COLO668 (cell line): ENCODE results near the gene PRR14.

Source experiments
- DNase-seq: peaks from one replicate; lab custom pipeline; 2025; ENCODE audit not compliant: unreplicated experiment; lab: John Stamatoyannopoulos, UW

Gene PRR14

DNA sequence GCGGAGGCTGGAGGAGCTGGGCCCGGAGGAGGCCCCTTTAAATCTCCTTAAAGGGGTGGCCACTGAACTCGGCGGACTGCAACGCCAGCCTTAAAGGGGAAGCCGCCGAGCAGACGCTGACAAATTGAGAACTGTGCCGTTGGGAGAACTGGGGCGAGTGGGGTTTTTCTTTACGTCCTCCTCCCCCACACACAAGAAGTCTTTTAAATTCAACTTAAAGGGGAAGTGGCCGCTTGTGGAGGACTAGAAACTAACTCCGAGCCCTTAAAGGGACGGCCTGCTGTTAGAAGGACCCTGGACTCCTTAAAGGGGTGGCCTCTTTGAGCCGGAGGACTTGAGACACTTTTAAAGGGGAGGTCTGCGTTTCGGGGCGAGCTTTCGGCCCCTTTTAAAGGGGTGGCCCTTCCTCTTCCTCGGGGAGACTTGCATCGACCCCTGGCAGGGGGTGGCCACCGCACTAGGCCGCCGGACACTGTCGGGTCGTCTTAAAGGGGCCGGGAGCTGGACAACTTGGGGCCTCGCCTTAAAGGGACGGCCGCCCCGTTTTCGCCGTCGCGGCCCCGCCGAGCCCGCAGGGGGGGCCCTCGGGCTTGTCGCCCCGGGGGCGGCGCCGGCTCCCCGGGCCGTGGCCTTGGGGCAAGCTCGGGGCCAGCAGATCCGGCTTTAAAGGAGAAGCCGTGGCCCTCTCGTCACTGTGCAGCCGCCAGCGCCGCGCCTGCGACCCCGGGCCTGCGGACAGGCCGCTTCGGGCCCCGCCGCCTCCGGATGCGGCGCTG lies 8.2 kb downstream of the PRR14 start:
- DNase-seq = peak; percentile 87

DNA sequence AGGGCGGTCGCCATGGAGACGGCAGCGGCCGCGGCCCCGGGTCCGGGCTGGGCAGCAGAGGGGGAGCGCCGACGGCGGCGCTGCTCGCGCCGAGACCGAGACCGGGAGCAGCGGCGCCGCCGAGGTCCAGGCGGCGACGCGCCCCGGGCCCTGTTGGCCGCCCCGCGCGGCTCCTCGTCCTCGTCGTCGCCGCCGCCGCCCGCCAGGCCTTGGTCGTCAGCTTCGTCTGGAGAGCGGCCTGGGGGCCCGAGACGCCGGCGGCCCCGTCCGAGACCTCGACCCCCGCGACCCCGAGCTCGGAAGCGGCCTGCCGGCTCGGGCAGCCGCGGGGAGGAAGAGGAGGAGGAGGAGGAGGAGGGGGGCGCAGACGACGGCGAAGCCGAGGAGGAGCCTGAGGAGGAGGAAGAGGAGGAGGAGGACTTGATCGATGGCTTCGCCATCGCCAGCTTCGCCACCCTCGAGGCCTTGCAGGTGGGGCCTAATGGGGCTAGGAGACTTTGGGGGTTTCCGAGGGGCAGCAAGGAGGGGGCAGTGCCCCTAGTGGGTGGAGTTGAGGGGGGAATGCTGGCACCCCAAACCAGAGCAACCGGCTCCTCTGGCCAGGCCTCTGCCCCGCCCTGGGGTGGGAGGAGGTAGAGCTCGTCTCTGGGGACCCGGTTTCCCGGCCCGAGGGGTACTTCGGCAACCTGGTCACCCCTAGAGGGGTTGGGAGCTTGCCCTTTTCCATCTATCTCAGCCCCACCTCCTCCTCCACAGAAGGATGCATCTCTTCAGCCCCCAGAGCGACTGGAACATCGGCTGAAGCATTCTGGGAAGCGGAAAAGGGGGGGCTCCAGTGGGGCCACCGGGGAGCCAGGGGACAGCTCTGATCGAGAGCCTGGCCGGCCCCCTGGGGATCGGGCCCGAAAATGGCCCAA lies 9.0 kb downstream of the PRR14 start:
- DNase-seq = no peak

DNA sequence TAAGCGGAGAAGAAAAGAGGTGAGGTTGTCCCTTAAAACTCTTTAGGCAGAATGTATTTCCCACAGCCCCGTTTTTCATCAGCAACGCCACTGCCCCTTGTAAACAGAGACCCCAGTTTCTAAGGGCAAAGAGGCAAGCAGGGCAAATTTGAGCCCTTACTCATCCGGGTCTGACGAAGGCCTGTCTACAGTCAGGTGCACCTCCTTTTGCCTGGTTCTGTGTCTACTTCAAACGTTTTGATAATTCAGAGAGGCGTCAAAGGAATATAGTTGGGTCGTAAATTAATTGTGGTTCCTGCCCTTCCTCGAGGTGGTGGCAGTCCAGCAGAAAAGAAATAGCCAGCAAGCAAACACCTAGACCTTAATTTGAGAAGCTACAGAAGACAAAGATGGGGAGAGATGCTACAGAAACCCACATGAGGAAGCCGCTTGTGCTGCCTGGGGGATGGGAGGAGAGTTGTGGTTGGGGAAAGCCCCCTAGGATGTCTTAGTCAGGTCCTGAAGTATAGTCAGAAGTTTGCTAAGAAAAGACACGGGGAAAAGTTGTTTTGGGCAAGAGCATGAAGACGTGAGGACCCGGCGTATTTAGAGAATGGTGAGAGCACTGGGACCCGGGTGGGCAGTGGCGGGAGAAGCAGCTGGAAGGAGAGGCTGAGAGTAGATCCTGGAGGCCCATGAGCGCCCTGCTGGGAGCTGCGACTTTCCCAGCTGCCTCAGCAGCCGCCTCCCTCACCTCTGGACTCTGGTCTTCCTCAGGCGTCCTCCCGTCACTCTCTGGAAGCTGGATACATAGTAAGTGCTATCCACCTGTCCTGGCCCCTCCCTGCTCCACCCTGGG lies 9.9 kb downstream of the PRR14 start:
- DNase-seq = peak; percentile 10

DNA sequence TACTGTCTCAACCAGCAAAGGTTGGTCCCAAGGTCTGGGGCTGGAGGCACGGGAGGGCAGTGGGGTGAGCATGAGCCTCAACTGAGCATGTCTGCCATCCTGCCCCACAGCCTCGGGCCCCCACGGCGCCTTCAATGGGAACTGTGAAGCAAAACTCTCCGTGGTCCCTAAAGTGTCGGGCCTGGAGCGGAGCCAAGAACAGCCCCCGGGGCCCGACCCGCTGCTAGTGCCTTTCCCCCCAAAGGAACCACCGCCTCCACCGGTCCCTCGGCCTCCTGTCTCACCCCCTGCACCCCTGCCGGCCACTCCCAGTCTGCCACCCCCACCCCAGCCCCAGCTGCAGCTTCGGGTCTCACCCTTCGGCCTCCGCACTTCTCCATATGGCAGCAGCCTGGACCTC lies 11.7 kb downstream of the PRR14 start:
- DNase-seq = no peak

DNA sequence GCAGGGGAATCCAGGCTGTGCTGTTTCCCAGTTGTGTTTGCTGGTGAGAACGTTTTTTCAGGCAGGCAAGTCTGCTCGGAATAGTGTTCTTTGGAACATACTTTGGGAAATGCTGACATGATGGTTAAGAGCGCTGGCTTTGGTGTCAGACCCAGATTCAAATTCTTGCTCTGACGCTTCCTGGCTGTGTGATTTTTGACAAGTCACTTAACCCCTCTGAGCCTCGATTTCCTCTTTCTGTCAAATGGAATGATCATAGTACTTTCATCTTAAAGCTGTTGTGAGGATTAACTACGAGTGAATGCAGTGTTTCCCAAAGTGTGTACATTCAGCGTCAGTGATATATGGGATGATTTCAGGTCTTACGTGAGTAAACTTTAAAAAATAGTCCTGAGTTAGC lies 12.3 kb downstream of the PRR14 start:
- DNase-seq = no peak

DNA sequence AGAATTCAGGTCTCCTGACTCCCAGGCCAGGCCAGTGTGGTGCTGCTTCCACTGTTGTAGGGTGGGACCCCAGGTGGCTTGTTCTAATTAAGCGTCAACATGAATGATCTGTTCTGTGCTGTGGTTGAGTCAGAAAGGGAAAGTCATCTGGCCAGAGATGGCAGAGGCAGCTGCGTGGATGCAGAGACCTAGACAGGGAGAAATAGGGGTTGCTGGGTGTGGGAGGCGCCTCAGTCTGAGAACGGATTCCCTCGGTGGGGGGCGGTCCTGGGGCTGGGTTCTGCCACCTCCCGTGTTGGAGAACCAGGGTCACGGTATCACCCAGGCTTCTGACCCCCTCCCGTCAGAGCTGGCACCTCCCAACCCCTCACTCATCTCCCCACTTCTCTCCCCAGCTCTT lies 13.1 kb downstream of the PRR14 start:
- DNase-seq = no peak

DNA sequence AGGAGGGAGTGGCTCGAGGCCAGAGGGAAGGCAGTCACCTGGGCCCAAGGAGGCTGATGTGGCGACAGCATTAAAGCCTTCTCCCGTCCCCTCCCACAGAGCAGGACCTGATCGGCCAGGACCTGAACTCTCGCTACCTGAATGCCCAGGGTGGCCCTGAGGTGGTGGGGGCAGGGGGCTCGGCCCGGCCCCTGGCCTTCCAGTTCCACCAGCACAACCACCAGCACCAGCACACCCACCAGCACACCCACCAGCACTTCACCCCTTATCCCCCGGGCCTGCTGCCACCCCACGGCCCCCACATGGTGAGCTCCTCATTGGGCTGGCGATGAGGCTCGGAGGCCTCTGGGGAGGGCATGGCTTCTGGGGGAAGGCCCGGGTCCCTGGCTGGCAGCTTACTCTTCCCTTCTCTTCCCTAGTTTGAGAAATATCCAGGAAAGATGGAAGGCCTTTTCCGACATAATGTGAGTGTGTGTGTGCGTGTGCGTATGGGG lies 13.9 kb downstream of the PRR14 start:
- DNase-seq = no peak

DNA sequence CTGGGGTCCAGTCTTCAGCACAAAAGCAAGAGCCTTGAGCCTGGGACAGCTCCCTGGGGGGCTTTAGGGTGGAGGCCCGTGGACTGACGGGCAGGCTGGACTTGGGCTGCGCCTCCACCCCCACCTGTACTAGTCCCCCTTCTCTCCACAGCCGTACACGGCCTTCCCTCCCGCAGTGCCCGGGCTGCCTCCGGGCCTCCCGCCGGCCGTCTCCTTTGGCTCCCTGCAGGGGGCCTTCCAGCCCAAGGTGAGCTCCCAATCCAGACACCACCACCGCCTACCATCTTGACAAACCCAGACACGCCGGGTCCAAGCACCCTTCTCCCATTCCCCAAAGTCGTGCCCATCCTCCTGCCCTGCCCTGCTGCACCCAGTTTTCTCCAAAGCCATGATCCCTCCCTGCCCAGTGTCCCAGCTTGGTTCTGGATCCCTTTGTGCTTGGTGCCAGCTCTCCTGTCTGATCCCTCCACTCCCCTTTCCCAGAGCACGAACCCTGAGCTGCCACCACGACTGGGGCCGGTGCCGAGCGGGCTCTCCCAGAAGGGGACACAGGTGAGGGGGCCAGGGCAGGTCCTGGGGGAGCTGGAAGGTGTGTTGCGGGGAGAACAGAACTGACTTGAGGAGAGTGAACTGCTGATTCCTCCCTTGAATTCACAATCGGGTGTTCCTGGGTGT lies 14.5 kb downstream of the PRR14 start:
- DNase-seq = no peak

DNA sequence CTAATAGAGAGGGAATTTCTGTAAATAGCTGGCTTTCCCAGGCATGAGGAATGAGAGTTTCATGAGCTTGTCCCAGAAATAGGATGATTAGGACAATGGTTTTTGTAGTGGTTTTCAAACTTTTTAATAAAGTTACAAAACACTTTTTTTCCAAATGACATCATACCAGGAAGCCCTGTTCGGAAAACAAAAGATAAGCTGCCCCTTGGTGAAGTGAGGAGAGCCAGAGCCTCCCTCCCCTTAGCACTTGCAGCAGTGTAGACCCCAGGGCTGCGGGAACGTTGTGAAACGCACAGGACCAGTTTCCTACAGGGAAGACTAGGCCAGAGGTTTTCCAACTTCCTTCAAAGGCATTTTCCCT lies 15.1 kb downstream of the PRR14 start:
- no peak for DNase-seq

DNA sequence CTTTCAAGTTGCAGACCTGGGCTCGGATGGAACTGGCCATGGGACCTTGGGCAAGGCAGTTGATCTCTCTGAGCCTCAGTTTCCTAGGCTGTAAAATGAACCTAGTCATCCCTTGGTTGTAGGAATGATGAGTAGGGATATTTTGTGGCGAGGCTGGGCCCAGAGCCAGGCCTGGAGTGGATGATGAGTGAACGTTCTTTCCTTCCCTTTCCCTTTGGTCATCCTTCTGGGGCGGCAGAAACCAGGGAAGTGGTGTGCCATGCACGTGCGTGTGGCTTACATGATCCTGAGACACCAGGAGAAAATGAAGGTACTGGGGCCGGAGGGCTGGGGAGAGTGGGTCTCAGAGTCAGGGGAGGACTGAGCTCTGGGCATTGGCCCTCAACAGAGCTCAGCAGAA lies 15.9 kb downstream of the PRR14 start:
- DNase-seq = no peak

DNA sequence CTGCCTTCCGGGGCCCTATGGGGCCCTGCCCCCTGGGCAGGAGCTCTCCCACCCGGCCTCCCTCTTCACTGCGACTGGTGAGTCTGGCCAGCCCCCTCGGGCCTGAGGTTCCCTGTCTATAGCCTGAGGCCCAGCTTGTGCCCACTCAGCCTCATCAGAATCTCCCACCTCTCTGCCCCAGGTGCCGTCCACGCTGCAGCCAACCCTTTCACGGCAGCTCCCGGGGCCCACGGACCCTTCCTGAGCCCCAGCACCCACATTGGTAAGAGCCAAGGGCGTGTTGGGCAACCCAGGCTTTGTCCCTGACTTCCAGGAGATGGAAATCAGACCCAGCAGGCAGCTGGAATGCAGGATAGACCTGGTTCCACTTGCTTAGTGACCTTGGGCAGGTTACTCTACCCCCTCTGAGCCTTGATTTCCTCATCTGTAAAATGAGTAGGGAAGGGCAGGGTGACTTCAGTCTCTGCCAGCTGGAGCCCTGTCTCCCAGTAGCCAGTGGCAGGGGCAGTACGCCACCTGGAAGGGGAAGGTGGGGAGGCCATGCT lies 16.7 kb downstream of the PRR14 start:
- no peak for DNase-seq

DNA sequence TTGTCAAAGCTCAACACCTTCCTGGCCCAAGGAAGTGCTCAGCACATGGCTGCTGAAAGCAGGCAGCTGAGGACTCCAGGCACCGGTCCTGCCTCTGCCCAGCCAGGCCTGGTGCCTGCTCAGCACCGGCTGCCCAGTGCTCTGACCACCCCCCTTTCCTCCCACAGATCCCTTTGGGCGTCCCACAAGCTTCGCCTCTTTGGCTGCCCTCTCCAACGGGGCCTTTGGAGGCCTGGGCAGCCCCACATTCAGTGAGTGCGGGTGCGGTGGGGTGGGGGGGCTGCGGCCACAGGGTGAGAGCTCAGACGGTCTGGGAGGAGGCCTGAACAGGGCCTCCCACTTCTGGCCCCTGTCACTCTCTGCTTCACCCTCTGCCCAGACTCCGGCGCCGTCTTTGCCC lies 17.6 kb downstream of the PRR14 start:
- no peak for DNase-seq

DNA sequence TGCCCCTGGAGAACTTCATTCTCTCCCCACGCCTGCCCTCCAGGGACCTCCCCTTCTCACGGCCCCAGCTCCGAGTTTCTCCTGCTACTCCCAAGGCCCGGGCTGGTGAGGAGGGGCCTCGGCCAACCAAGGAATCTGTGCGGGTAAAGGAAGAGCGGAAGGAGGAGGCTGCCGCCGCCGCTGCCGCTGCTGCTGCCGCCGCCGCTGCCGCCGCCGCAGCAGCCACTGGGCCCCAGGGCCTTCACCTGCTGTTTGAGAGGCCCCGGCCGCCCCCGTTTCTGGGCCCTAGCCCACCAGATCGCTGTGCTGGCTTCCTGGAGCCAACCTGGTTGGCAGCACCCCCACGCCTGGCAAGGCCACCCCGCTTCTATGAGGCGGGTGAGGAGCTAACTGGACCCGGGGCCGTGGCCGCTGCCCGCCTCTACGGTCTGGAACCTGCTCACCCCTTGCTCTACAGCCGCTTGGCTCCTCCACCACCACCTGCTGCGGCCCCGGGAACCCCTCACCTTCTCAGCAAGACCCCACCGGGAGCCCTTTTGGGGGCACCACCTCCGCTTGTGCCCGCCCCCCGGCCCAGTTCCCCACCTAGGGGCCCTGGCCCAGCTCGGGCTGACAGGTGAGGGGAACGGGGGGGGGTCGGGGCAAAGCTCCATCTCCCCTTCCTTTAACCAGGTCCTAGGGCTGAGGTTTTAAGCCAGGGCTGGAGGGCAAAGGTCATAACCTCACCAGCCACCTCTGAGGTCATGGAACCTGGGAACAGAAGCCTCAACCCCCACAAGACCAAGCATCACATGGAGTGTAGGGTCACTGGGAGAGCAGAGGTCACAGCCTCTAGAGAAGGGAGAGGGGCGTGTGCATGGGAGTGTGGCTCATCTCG lies 18.5 kb downstream of the PRR14 start:
- DNase-seq = no peak

DNA sequence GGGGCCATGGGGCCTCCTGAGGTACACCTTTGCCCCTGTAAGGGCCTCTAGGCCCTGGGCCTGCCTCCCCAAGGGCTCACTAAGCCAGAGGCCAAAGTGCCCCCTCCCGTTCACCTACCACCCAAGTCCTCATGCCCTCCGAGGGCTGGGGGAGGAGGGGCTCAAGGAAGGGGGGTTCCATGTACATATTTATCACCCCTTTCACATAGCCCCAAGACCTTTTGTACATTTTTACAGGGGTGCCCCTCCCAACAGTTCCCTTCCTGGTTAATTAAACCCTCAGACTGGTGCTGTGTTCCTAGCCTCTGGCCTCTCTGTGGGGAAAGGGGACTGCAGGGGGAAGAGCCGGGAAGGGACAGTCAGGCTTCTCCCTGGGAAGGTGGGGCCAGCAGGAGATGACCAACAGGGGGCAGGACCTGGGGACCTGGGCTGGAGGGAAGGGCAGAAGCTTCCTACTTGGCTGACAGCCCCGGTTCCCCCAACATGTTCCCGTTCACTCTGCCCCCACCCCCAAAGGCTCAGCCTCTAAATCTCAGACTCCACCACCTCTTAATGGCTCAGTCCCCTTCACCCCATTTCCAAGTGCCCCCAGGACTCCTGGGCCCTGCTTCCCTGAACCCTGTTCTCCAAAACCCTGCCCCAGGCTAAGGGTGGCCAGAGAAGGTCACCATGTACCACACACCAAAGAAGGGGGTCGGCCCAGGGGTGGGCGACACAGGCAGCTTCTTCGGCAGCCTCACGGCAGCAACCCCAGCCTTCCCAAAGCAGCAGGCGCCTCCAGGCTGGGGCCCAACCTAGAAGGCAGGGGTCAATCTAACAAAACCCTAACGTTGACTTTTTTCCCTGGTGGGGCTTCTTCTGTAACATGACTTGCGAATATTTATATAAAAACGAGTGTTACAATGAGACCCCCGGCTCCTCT lies 19.4 kb downstream of the PRR14 start:
- DNase-seq = no peak

DNA sequence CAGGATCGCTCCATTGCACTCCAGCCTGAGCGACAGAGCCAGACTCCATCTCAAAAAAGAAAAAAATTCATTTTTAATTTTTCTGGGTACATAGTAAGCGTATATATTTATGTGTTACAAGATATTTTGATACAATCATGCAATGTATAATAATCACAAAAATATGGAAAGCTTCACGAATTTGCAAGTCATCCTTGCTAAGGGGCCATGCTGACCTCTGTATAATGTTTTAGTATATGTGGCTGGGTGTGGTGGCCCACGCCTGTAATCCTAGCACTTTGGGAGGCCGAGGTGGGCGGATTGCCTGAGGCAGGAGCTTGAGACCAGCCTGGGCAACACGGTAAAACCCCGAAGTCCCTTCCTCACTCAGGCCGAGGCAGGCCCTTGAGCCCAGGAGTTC lies 24.4 kb downstream of the PRR14 start:
- DNase-seq = no peak

DNA sequence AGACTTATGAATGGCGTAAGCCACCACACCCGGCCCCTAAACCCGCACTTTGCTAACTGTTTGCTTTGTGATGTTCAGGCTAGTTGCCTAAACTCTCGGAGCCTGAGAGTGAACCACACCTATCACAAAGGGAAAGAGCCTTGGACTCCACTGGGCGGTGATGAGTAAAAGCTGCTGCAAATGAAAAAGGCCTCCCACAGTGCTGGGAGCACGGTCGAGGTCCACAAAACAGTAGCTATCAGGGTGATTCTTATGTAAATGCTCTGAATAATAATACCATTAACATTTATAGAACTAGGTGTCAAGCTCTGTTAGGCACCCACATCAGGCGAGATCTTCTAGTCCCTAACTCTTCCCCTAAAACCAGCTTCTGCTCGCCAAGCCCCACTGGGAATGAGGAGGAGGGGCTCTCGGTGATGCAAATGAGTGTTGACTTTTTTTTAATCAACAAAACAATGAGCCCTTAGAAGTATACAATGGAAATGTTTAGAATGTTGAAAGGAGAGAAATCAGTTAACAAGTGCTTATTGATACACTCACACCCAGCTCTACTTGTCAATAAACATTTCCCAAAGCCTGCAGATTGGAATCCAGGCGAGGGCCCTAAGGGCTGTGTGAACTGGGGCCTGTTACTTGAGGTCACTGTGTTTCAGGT lies 27.3 kb downstream of the PRR14 start:
- DNase-seq = no peak

DNA sequence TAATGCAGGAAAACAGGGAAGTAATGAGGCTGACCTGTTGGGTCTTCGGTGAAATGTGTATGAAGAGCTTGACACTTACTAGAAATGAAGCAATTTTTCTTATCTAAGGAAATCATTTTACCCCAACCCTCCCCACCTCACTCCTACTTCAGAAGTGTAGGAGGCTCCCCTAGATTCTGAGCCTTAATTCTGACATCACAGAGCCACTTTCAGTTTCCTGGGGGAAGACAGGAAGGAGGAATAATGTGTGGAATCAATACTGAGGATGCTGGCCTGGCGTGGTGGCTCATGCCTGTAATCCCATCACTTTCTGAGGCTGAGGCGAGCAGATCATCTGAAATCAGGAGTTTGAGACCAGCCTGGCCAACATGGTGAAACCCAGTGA lies 27.8 kb downstream of the PRR14 start:
- DNase-seq = no peak

DNA sequence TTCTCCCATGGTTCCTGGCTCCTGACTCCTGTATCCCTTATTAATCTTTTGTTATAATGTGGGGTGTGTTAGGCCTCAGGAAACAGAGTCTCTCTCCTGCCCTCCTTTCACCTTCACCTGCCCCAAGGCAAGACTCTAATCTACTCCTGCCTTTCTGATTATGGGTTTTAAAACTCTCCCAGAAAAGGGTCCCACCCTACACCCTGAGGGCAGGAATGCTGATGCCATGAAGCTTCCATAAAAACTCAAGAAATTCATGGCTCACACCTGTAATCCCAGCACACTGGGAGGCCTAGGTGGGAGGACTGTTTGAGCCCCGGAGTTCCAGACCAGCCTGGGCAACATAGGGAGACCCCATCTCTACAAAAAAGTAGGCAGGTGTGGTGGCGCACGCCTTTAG lies 29.6 kb downstream of the PRR14 start:
- DNase-seq = no peak
